SK-N-SH (cell line): ENCODE data around the gene NSUN2. TPM values are rescaled to one million over a fixed set of nuclear protein-coding genes. Genes with fewer than 3 reads are reported as not detected.

ENCODE experiments used
- CTCF ChIA-PET: fragments of 300-600, 350-600 bp; formaldehyde crosslinking; extraction: SDS; loops from one replicate; lab custom pipeline; 2021; lab: Yijun Ruan, JAX
- POLR2A ChIA-PET: fragments of 350-600 bp; sonication (Branson Sonifier 250); formaldehyde crosslinking; extraction: SDS; loops from one replicate; lab custom pipeline; 2020; ENCODE audit warnings: antibody characterized with exemption, inconsistent platforms; lab: Yijun Ruan, JAX
- DNase-seq: peaks from one replicate; pipeline ENCODE4 v3.0.0; 2012
- H2AFZ ChIP-seq: fragments of 200-600 bp; sonication (generic); 2 replicates; pipeline ENCODE4 v1.8.1; 2016; ENCODE audit warnings: antibody characterized with exemption, mild to moderate bottlenecking, low read depth
- H3F3A ChIP-seq: fragments of 200-600 bp; sonication (generic); replicated peaks from 2 replicates; pipeline ENCODE3; 2016; ENCODE audit warnings: antibody characterized with exemption, mild to moderate bottlenecking; ENCODE audit not compliant: insufficient read depth
- H3K27ac ChIP-seq, 2 experiments: fragments of 200-500 bp in 1 of 2; fragments of 200-600 bp in 1 of 2; sonication (Bioruptor generic) in 1 of 2; sonication (generic), shearing (Covaris generic) in 1 of 2; 2 replicates each; pipeline versions ENCODE4 v1.5.1 to v1.6.1; 2014 to 2016; ENCODE audit warnings: low read depth in 2 of 2, inconsistent platforms in 1 of 2, low read length in 1 of 2, mild to moderate bottlenecking in 1 of 2, mixed read lengths in 1 of 2
- H3K27me3 ChIP-seq: fragments of 200-600 bp; sonication (generic), shearing (Covaris generic); 2 replicates; pipeline ENCODE4 v1.6.1; 2016; ENCODE audit warnings: mixed run types; ENCODE audit not compliant: insufficient read depth
- H3K36me3 ChIP-seq, 2 experiments: fragments of 200-500 bp in 1 of 2; fragments of 200-600 bp in 1 of 2; sonication (Bioruptor generic) in 1 of 2; sonication (generic) in 1 of 2; replicated peaks in 1 of 2; 2 replicates each; pipeline versions ENCODE3 to v1.5.1; 2014 to 2016; ENCODE audit warnings: low read length in 1 of 2, mild to moderate bottlenecking in 1 of 2; ENCODE audit not compliant: insufficient read depth in 2 of 2, control insufficient read depth in 1 of 2
- H3K4me1 ChIP-seq, 2 experiments: fragments of 200-500 bp in 1 of 2; fragments of 200-600 bp in 1 of 2; sonication (Bioruptor generic) in 1 of 2; sonication (generic), shearing (Covaris generic) in 1 of 2; 2 replicates each; pipeline versions ENCODE4 v1.5.1 to v1.6.1; 2014 to 2016; ENCODE audit warnings: low read depth in 1 of 2, low read length in 1 of 2, mixed run types in 1 of 2; ENCODE audit not compliant: insufficient read depth in 2 of 2, control insufficient read depth in 1 of 2
- H3K4me2 ChIP-seq: fragments of 200-600 bp; sonication (generic), shearing (Covaris generic); 2 replicates; pipeline ENCODE4 v1.6.1; 2017; ENCODE audit warnings: mixed run types
- H3K4me3 ChIP-seq, 2 experiments: fragments of 200-500 bp in 1 of 2; fragments of 200-600 bp in 1 of 2; sonication (Bioruptor generic) in 1 of 2; sonication (generic), shearing (Covaris generic) in 1 of 2; 2 replicates each; pipeline versions ENCODE4 v1.5.1 to v1.8.1; 2014 to 2016; ENCODE audit warnings: low read depth in 2 of 2, inconsistent platforms in 1 of 2, low read length in 1 of 2, mild to moderate bottlenecking in 1 of 2, mixed read lengths in 1 of 2, moderate library complexity in 1 of 2
- H3K79me2 ChIP-seq: fragments of 200-600 bp; sonication (generic); 2 replicates; pipeline ENCODE4 v1.8.1; 2017; ENCODE audit warnings: mild to moderate bottlenecking; ENCODE audit not compliant: insufficient read depth
- H3K9ac ChIP-seq: fragments of 200-600 bp; sonication (generic); 2 replicates; pipeline ENCODE4 v1.6.1; 2017; ENCODE audit warnings: mixed run types
- H3K9me2 ChIP-seq: fragments of 200-600 bp; sonication (generic); 2 replicates; pipeline ENCODE4 v1.6.1; 2017; ENCODE audit warnings: mixed run types
- H3K9me3 ChIP-seq: fragments of 200-600 bp; sonication (generic); 2 replicates; pipeline ENCODE4 v1.6.1; 2017; ENCODE audit warnings: mixed run types, mild to moderate bottlenecking, moderate library complexity
- H4K20me1 ChIP-seq: fragments of 200-600 bp; sonication (generic); 2 replicates; pipeline ENCODE4 v1.6.1; 2017; ENCODE audit warnings: mild to moderate bottlenecking, mixed run types; ENCODE audit not compliant: insufficient read depth
- CHD2 ChIP-seq: fragments of 150-350 bp; IDR thresholded peaks from 2 replicates; pipeline ENCODE4 v1.6.1; 2018; ENCODE audit warnings: low read length; ENCODE audit not compliant: partially characterized antibody
- ELF1 ChIP-seq: IDR thresholded peaks from 2 replicates; pipeline ENCODE4 v1.4.0; 2012
- FOSL2 ChIP-seq: IDR thresholded peaks from 2 replicates; pipeline ENCODE4 v1.4.0; 2012; ENCODE audit warnings: low read depth, mild to moderate bottlenecking, moderate library complexity, borderline replicate concordance
- JUND ChIP-seq: IDR thresholded peaks from 2 replicates; pipeline ENCODE4 v1.4.0; 2012
- MEF2A ChIP-seq: IDR thresholded peaks from 2 replicates; pipeline ENCODE4 v1.4.0; 2012; ENCODE audit warnings: low read depth, borderline replicate concordance
- MXI1 ChIP-seq: IDR thresholded peaks from 2 replicates; pipeline ENCODE4 v1.6.1; 2012; ENCODE audit warnings: mild to moderate bottlenecking, low read depth, low read length, improper control_type of control experiment
- RAD21 ChIP-seq: IDR thresholded peaks from 2 replicates; pipeline ENCODE4 v1.6.1; 2012; ENCODE audit warnings: mild to moderate bottlenecking, low read length
- RCOR1 ChIP-seq: fragments of 150-350 bp; IDR thresholded peaks from 2 replicates; pipeline ENCODE4 v1.6.1; 2017; ENCODE audit warnings: antibody characterized with exemption, low read length
- RXRA ChIP-seq: IDR thresholded peaks from 2 replicates; pipeline ENCODE4 v1.4.0; 2012; ENCODE audit warnings: low read depth, mild to moderate bottlenecking, borderline replicate concordance
- TAF1 ChIP-seq: IDR thresholded peaks from 2 replicates; pipeline ENCODE4 v1.6.1; 2012; ENCODE audit warnings: low read depth, mild to moderate bottlenecking, low read length, moderate library complexity, borderline replicate concordance
- TEAD4 ChIP-seq: IDR thresholded peaks from 2 replicates; pipeline ENCODE4 v1.4.0; 2012; ENCODE audit warnings: mild to moderate bottlenecking, borderline replicate concordance; ENCODE audit not compliant: insufficient read depth
- YY1 ChIP-seq: IDR thresholded peaks from 2 replicates; pipeline ENCODE4 v1.4.0; 2012; ENCODE audit warnings: low read depth, mild to moderate bottlenecking
- whole genome bisulfite sequencing: methylation state at CpG from one replicate; pipeline ENCODE4 v1.1.6; 2017; ENCODE audit warnings: low lambda C conversion rate; 5-methylcytosine and 5-hydroxymethylcytosine counted together
- polyA plus RNA-seq, 3 experiments: library from polyadenylated mRNA; depleted of rRNA; stranded (reverse); fragments of >200 nt; gene quantifications; 2 replicates each; pipeline ENCODE4 v1.2.3, GENCODE V29; 2012
- TF ChIP-seq, protein P1 (sequence below): fragments of 200-600 bp; sonication (generic); IDR thresholded peaks from 2 replicates; pipeline ENCODE4 v1.6.1; 2017; ENCODE audit warnings: antibody characterized with exemption, mild to moderate bottlenecking, moderate library complexity
- TF ChIP-seq, protein P2 (sequence below): IDR thresholded peaks from 2 replicates; pipeline ENCODE4 v1.4.0; 2012; ENCODE audit warnings: low read depth, borderline replicate concordance
- TF ChIP-seq, protein P3 (sequence below): IDR thresholded peaks from 2 replicates; pipeline ENCODE4 v1.4.0; 2012; ENCODE audit warnings: low read depth
- TF ChIP-seq, protein P4 (sequence below): fragments of 150-350 bp; IDR thresholded peaks from 2 replicates; pipeline ENCODE4 v1.6.1; 2016; ENCODE audit warnings: mild to moderate bottlenecking, low read depth, low read length

The NSUN2 gene
- polyA plus RNA-seq, 1 of the 3 experiments (the other 2 are of a cell fraction), result 78.9 TPM

DNA sequence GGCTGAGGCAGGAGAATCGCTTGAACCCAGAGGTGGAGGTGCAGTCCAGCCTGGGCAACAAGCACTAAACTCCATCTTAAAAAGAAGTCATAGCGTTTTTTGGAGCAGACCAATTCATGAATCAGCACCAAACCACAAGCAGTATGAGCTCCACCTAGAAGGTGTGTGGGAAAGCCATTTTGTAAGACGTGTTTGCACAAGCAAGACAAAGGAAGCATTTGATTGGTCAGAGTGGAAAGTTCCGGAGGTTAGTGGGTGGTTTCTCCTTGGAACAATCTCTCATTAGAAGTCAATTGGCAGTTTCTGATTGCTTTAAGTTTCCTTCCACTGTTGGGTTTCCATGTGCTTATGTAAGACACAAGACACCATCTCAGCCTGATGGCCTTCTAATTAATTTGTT is 5.4 kb upstream of the NSUN2 start:
- no peak overlapping the region for H2AFZ ChIP-seq
- ChIA-PET POLR2A (no interaction called here), CTCF (interaction anchor here (0.7 kb wide), 1 partner anchor 68 kb away, joined by 3 read pairs; no protein-coding TSS in a partner anchor)
- no peak overlapping the region for H3K4me2 ChIP-seq
- WGBS, result 66% methylated on average over 3 of the region's 4 CpGs
- H3K9me2 ChIP-seq, result no peaks in the 10 kb centered on the region
- H3K9me3 ChIP-seq, result no peaks in the 10 kb centered on the region
- H3K27me3 ChIP-seq, result no peaks in the 10 kb centered on the region
- no peak for DNase-seq
- 0 out of 2 replicates have a peak, but pooled peaks cover 8% of the 10 kb centered on the region for H4K20me1 ChIP-seq
- no peaks in the 10 kb centered on the region for H3F3A ChIP-seq
- H3K79me2 ChIP-seq, result peaks cover 79% of the 10 kb centered on the region
- H3K27ac ChIP-seq, result no peak overlapping the region
- peaks cover 5 to 19% of the 10 kb centered on the region in 2 experiments; a peak in 2 of 4 replicates for H3K4me1 ChIP-seq
- no peak overlapping the region for H3K9ac ChIP-seq
- TF ChIP-seq TEAD4 (no peak), RXRA (no peak), MEF2A (no peak), YY1 (no peak), TAF1 (no peak), CHD2 (no peak), JUND (no peak), FOSL2 (no peak), RCOR1 (no peak), RAD21 (no peak), ELF1 (no peak), MXI1 (no peak)
- TF ChIP-seq, protein P1, sequence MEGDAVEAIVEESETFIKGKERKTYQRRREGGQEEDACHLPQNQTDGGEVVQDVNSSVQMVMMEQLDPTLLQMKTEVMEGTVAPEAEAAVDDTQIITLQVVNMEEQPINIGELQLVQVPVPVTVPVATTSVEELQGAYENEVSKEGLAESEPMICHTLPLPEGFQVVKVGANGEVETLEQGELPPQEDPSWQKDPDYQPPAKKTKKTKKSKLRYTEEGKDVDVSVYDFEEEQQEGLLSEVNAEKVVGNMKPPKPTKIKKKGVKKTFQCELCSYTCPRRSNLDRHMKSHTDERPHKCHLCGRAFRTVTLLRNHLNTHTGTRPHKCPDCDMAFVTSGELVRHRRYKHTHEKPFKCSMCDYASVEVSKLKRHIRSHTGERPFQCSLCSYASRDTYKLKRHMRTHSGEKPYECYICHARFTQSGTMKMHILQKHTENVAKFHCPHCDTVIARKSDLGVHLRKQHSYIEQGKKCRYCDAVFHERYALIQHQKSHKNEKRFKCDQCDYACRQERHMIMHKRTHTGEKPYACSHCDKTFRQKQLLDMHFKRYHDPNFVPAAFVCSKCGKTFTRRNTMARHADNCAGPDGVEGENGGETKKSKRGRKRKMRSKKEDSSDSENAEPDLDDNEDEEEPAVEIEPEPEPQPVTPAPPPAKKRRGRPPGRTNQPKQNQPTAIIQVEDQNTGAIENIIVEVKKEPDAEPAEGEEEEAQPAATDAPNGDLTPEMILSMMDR, result no peak
- TF ChIP-seq, protein P2, sequence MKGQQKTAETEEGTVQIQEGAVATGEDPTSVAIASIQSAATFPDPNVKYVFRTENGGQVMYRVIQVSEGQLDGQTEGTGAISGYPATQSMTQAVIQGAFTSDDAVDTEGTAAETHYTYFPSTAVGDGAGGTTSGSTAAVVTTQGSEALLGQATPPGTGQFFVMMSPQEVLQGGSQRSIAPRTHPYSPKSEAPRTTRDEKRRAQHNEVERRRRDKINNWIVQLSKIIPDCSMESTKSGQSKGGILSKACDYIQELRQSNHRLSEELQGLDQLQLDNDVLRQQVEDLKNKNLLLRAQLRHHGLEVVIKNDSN, result no peak
- TF ChIP-seq, protein P3, sequence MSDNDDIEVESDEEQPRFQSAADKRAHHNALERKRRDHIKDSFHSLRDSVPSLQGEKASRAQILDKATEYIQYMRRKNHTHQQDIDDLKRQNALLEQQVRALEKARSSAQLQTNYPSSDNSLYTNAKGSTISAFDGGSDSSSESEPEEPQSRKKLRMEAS, result no peak
- TF ChIP-seq, protein P4, sequence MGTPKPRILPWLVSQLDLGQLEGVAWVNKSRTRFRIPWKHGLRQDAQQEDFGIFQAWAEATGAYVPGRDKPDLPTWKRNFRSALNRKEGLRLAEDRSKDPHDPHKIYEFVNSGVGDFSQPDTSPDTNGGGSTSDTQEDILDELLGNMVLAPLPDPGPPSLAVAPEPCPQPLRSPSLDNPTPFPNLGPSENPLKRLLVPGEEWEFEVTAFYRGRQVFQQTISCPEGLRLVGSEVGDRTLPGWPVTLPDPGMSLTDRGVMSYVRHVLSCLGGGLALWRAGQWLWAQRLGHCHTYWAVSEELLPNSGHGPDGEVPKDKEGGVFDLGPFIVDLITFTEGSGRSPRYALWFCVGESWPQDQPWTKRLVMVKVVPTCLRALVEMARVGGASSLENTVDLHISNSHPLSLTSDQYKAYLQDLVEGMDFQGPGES, result no peak
- H3K36me3 ChIP-seq, result no peaks in the 10 kb centered on the region
- H3K4me3 ChIP-seq, result no peak overlapping the region
